RPMI7951 (cell line): Measurements from ENCODE around the gene MYL7. TPM values are rescaled to one million over a fixed set of nuclear protein-coding genes. Genes with fewer than 3 reads are reported as not detected.
A peak's percentile ranks its signal among the peaks of the same experiment; 100 is the strongest.
"Not testable (repeated sequence)": the region's sequence is repeated elsewhere in the genome, so short reads cannot be mapped to it uniquely, and the experiment has no call there.

ENCODE experiments used
- DNase-seq: peaks from one replicate; pipeline ENCODE4 v3.0.0-alpha.2; 2012; ENCODE audit warnings: low read depth
- total RNA-seq: library from RNA; depleted of rRNA; stranded (reverse); fragments of >200 nt; shearing (Covaris generic); gene quantifications from 2 replicates; pipeline ENCODE4 v1.2.3, GENCODE V29; 2014; rRNA removed

MYL7 gene, protein sequence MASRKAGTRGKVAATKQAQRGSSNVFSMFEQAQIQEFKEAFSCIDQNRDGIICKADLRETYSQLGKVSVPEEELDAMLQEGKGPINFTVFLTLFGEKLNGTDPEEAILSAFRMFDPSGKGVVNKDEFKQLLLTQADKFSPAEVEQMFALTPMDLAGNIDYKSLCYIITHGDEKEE
- not detected in 2 replicates for total RNA-seq

DNA sequence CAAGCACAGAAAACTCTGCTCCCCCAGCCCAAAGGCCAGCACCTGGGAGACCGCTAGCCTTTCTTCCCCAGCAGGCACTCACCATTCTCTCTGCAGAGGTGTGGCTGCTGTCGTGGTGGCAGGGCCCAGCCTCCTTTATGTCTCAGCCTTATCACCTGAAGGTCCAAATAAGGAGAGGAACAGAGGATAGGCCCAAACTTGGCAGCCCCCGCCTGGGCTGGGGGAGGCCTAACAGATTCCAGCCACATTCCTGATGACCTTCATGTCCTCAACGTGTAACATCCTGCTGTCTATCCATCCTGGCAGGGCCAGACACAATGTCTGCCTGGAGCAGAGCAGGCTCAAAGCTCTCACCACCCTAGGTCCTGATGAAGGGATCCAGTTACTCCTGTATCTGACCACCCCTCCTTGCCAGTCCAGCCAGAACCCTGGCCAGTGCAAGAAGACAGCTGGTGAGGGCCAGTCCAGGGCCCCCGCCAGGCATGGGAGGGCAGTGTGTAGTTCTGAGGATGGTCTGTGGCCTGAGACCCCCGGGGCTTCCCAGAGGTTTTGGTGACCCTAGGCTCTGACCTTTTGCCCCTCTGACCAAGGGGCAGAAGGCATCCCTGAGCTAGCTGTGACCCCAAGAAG is at the start of gene MYL7:
Gene MYL7 (minus strand): TSS at position 112 of the 630 bp plus-strand sequence. CDS start 27 bp downstream, at position 85.
- DNase-seq = no peak

DNA sequence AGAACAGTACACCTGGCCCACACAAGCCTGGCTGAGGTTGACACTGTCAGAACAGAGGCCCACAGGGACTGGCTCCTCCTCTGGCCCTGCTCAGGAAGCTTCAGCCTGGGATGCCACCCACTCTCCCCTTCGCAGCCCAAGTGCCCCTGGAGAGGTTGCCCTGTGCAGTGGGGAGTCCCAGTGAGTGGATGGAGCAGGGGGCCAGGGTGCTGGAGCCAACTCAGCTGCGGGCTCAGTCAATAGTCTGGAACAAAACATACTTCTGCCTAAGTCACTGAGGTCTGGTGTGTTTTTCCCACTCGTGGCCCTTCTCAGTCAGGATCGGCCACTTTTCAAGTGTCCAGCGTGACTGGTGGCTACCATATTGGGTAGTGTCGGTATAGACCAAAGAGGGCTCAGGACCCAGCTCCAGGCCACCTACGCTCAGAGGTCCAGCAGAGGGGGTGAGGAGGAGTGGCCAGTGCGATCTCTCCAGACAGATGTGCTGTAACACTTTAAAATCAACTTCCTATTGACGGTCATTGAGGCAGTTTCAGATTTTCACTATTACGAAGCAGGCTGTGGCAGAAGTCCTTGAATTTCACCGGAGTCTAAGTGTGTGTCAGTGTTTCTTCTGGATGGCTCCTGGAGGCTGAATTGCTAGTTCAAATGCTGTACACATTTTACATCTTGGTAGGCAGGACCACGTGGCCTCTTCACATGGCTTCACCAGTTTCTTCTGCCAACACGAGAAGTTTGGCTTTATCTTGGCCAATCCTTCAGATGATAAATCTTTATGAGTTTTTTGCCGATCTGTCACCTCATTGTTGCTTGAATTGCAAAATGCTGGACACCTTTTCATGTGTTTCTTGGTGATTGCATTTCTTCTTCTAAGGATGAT is 49.1 kb upstream of the MYL7 start:
- DNase-seq = no peak

DNA sequence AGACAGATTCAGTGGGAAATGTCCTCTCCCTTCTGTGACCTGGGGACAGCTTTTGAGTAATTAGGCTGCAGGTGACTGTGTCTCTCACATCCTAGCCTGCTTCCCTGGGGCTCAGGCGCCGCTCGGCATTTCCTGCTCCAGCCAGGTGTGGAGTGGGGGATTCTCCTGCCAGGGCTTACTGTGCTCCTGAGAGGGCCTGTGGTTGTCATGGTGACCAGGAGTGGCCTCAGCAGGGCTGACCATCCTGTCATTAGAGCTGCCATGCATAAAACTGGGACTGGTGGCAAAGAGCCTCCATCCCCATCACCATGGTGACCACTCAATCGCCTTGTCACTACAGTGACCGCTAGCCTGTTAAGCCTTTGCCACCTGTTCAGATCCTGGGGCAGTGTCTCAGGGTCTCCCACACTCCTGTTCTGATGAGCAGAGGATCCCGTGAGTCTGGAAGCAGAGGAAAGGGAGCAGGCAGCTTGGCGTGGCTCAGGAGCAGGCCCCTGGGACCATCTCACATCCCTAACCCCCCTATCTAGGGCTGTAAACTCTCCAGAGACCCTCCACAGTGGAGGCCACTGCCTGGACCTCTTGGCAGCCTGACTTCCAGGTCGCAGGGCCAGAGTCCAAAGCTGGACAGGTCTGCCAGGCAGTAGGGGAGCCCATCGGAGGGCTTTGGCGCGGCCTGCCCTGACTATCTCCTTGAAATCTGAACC is 48.3 kb upstream of the MYL7 start, which contains the start of gene GCK:
Gene GCK (minus strand): TSS at position 154 of the 707 bp plus-strand sequence. CDS start 486 bp downstream, outside the sequence.
- no peak for DNase-seq

DNA sequence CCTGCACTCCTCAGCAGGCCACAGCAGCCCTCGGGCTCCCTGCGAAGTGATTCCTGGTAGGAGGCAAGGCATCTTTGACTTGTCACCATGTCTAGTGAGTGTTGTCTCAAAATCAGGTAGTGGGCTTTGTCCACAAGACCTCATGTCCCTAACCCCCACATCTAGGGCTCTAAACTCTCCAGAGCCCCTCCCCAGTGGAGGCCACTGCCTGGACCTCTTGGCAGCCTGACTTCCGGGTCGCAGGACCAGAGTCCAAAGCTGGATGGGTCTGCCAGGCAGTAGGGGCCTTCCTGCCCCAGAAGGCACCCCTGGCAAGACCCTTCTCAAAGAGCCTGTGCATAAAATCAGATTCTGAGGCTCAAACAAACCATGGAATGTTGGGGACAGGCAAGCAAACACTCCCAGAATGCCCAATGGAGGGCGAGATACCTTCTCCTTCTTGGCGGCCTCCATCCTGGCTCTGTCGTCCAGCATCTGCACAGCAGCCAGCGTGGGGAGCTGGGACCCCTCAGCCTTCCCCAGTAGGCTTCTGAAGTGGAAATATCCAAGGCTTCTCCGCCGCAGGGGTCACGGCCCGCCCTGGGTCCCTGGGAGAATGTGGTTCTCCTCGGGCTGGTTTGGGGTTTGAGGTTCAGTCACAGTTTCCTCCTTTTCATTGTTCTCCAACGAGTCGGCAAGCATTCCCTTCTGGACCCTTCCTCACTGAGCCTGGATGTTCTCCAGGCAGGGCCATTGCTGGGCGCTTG is 47.5 kb upstream of the MYL7 start:
- DNase-seq = no peak

DNA sequence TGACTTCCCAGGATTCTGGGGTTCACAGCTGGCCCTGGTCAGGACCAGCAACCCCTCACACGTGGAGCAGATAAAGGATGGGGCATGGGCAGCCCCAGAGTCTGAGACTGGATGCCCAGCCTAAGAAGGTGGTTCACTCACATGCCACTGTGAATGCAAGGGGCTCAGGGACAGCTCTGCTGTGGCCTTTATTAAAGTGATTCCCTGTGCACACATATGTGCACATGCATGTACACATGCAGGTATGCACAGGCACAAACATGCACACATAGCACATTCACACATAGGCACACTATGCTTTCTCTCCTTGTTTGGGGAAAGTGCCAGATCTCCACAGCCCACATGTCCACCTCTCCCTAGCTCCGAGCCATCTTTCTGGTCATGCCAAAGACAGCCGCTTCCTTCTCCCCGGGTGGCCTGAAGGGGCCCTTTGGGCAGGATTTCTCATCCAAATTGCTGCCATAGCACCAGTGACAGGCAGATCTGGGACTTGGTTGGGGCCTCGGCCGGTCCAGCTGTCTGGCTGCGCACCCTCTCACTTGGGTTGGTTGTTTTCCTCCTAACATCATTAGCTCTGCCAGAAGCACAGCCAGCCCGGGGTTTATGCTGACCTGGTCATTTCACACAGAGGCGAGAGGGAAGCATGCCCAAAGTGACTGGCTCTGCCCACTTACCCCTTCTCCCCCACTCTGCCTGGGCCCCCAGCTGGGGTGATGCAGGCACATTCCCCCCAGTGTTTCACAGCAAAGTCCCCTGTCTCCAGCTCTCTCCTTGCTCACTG is 46.7 kb upstream of the MYL7 start:
- DNase-seq = peak; percentile 47

DNA sequence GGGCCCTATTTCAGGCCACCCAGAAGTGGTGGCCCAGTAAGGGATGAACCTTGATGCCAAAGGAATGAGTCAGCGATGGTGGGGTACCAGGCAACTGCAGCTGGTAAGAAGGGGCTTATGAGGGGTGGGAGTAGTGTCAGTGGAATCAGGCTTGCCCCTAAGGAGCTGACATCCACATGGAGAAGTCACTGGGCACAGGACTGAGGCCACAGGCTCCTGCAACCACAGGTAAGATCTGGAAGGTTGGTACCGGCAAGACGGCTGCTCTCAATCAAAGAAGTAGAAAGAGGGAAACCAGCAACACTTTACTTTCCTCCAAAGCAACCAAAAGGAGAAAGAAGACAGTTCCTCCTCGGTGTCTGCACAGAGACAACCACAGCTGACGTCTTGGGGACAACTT is 45.6 kb upstream of the MYL7 start:
- DNase-seq = no peak

DNA sequence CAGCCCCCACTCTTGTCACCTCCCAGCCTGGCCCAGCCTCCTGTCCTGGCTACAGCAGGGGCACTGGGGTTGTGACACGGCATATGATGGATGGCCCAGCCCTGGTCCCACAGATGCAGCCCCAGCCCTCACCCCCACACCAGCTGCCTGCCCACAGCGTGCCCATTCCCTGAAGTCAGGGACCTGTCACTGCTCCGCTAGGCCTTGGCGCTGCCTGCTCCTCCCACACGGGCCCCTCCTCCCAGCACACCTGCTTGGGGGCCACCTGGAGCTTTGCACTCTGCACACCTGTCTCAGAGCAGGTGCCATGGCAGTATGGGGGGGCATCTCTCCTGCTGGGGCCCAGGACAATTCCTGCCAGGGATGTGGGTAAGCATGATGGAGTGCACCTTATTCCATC is 44.6 kb upstream of the MYL7 start:
- DNase-seq = no peak

DNA sequence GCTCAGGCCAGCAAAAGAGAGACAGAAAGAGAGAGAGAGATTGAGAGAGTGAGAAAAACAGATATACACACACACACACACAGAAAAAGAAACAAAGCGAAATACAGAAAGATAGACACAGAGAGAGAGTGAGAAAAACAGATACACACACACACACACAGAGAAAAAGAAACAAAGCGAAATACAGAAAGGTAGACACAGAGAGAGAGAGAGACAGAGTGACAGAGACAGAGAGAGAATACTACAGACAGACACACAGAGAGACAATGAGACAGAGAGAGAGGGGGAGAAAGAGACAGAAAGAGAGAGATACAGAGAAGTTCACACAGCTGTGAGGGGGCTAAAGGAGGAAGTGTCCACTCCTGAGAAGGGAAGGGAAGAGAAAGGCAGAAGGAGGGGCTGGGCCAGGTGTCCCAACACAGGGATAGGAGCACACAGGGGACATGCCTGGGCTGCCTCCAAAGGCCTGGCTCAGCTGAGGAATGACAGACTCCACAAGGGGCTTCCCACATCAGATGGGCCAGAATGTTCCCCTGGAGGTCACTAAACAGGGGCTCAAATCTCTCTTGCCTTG is 43.8 kb upstream of the MYL7 start:
- no peak for DNase-seq

DNA sequence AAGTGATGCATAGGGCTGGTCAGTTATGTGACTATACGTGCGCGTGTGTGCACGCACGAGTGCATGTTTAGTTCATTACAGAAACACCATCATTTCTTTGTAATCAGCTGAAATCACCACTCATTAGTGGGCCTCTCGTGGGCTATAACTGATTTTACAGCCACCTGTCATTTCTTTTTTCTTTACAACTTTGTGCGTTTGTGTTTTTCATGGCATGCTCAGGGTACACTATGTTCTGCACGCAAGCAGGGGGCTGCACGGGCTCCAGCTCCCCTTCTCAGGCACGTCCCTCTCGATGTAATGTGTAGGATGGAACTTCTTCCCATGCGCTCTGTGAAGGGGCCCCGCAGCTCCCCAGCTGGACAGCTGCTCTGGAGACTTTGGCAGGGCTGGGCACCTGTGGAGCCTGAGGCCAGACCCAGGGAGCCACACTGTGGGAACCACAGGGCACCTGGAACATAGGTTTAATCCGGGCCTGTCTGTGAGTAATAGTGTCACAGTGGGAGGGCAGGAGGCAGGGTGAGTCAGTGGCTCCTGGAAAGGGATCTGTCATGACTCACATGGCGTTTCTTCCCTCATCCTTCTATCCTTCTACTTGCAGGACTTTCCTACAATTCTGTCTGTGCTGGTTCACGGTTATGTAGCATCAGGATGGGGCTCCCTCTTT is 43.2 kb upstream of the MYL7 start:
- peak; percentile 96 for DNase-seq

DNA sequence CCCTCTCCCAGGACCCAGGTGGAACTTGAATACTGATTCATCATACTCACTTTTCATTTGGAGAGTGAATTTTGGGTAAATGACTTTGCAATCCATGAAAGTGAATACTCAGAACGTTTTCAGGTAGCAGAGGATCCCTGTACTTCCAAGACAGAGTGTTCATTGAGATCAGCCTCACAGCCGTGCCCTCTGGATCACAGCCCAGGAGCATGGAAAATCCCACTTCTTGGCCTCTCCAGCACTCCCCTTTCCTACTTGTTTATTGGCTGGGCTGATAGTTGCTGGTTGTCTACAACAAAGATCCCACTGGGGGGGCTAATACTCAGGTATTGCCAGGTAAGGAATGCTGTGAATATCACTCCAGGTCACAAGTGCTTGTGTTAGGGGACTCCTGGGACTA is 42.3 kb upstream of the MYL7 start:
- DNase-seq = no peak

DNA sequence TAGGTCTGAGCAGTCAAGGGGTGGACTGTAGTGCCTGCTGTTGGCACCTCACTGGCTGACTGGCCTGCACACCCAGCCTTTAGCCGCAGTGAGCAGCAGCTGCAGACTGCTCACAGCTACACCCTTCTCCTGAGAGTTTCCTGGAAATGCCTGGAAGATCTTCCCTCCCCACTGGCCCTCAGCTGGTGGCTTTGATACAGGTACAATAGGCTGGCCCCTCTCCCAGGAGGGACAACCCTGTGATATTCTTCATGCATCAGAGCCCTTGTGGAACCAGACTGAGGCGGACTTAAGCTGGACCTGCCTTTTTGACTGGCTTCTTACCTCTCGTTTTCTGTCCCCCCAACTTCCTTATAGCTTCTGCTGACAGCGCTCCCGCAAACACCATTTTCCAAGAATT is 41.7 kb upstream of the MYL7 start:
- DNase-seq = no peak

DNA sequence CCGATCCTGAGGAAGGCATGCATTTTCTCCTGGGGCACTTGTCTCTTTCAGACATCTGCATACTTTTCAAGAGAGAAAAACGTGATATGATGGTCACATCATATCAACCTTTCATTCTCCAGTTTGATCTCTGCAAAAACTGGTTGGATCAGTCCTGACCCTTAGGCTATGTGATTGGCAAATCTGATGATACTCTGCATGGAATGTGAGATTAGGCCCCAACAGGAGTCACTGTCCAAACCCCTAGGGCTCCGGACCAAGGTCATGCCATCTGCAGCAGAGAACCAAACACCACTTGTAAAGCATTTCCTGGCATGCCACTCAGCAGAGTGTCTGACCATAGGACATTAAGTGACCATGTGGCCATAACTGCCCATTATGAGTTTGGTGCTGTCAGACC is 39.5 kb upstream of the MYL7 start:
- DNase-seq = no peak

DNA sequence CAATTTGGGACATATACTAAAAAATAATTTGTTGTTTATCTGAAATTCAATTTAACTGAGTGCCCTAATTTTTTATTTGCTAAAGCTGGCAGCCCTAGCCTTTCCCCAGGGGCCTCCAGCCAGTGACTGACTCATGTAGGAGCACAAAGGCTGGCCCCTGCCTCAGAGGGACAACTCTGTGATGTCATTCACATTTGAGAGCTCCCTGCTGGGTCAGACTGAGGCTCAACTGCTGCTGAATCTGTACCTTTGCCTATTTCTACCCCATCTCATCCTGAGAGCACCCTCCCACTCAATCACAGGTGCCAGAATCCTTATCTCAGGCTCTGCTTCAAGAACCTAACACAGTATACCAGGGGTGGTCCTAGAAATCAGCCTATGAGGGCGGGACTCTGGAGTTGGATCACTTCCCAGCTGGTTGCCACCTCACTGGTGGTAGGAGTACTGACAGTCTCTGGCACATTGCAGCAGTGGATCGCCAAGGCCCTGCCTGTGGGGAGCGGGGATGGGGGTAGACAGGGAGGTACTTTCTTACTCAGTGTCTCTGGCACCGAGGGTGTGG is 36.5 kb upstream of the MYL7 start:
- DNase-seq = peak; percentile 78

DNA sequence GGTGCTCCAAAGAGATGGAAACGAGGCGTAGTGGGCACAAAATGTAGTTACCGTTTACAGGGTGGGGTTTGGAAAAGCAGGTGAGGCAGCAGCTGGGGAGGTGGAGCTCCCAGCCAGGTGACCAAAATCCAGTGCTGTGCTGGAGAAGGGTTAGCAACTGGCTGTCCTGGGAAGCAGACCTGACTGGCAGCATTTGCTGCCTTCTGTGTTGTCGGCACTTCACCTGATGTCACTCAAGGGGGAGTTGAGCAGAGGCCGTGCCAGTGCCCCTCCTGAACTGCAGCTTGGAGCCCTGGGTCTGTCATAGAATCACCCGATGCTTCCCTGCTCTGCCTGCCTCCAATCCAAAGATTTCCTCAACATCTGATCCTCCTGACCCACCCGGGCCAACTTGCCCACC is 35.4 kb upstream of the MYL7 start:
- DNase-seq = no peak

DNA sequence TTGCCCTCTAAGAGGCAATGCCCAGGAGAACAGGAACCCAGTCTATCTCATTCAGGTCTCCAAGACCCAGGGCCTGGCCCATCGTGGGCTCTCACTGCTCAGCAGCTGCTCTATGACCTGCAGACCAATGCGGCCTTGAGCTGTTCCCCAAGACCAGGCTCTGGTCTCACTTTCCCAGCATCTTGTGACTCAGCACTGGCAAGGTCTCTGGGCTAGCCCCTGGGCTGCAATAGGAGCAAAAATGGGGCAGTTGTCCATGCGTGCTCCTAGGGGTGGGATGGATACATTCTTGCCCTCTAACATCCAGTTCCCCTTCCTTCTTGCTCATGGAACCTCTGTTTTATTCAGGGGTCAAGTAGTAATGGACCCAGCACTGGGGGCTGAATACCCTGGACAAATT is 34.6 kb upstream of the MYL7 start:
- DNase-seq = no peak

DNA sequence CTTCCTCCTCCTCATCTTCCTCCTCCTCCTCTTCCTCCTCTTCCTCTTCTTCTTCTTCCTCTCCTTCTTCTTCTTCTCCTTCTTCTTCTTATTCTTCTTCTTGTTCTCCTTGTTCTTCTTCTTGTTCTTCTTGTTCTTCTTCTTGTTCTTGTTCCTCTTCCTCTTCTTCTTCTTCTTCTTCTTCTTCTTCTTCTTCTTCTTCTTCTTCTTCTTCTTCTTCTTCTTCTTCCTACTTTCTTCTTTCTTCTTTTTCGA is 33.5 kb upstream of the MYL7 start:
- not testable (repeated sequence) for DNase-seq

DNA sequence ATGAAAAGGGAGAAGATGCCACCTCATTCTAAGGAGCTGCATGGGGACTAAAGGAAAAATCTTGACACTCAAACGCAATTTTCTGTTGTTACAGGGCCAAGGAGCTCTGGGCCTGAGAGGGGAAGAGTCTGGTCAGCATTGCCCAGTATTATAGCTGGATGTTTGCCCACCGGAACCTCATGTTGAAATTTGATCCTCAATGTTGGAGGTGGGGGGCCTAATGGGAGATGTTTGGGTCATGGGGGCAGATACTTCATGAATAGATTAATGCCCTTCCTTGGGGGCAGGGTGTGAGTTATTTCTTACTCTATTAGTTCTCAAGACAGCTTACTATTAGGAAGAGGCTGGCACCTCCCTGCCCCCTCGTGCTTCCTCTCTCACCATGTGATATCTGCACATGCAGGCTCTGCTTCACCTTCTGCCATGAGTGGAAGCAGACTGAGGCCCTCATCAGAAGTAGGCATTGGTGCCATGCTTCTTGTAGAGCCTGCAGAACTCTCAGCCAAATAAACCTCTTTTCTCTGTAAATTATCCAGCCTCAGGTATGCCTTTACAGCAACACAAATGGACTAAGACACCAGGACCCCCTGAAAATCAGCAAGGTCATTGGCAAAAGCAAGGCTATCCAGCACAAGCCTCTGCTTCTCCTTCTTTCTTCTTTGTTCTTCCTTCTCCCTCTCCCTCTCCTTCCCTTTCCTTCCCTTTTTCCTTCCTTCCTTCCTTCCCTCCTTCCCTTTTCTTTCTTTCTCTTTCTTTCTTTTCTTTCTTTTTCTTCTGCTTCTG is 33.0 kb upstream of the MYL7 start:
- no peak for DNase-seq

DNA sequence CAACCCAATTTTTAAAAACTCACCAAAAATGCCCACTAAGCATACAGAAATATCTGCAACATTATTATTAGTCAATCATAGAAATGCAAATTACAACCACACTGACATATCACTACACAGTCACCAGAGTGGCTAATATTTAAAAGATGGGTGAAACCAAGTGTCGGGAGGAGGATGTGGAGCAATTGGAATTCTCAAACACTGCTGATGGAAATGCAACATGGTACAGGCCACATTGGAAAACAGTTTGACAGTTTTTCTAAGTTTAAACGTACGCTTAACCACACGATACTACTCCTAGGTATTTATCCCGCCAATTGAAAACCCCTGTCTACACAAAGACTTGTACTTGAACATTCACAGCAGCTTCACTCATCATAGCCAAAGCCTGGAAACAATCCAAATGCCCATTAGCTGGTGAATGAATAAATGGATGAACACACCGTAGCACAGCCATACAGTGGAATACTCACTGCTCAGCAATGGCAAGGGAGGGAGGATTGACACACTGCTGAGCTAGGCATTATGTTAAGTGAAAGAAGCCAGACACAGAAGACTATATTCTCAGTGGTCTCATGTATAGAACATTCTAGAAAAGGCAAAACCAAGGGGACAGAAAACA is 31.8 kb upstream of the MYL7 start:
- DNase-seq = peak; percentile 40
